Measurements from ENCODE around the gene PARP1.
A peak's percentile ranks its signal among the peaks of the same experiment; 100 is the strongest.

PARP1 gene

DNA sequence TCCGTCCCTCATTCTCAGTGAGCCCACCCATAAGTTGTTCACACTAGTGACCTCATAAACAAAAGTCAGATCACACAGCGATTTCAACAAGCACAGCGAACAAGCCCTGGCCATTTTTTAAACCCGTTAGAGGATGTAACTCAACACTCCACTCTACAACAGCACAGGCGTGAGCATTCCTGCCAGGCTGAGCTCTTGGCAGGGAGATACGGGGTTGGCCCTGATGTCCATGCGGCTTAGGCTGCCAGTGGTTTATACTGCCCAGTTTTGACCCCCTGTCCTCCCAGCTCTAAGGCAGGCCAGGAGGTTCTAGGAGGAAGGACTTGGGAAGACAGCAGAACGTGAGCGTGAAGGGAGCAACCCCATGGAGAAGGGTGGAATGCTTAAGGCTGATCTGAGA, 35.0 kb downstream of the PARP1 start:
- no peak for DNase-seq

GRCh38 chr1:226371866-226372490, 35.9 kb downstream of the PARP1 start:
- no peak for DNase-seq

- peak; percentile 55 for DNase-seq
These were observed 36.7 kb downstream of the PARP1 start for GRCh38 chr1:226371027-226371694.

GRCh38 chr1:226370144-226370923, 37.6 kb downstream of the PARP1 start:
- no peak for DNase-seq

- peak; percentile 47 for DNase-seq
These were observed 38.8 kb downstream of the PARP1 start for GRCh38 chr1:226369110-226369509.

- no peak for DNase-seq
These were observed 41.6 kb downstream of the PARP1 start for GRCh38 chr1:226366290-226366689.

- DNase-seq: peak; percentile 71
These were observed 42.1 kb downstream of the PARP1 start for GRCh38 chr1:226365831-226366231.

GRCh38 chr1:226364901-226365565, 42.9 kb downstream of the PARP1 start:
- no peak for DNase-seq

DNA sequence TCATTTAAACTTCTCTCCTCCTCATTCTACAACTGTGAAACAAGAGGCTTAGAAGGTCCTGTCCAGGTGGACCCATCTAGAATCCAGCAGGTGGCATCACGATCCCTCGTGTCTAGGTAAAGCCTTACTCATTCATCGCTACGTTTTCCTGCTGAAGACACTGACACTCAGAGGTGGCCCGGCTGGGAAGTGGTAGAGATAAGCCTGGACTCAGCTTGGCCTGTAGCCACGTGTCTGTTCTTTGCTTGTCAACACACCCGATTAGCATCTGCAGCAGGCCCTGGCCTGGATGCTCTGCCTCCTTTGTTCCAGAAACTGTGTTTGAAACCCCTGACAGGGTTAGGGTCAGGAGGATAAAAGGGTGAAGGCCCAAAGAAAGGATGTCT, 43.4 kb downstream of the PARP1 start:
- no peak for DNase-seq

GRCh38 chr1:226363801-226364513, 43.9 kb downstream of the PARP1 start:
- no peak for DNase-seq

- no peak for DNase-seq
These were observed 44.9 kb downstream of the PARP1 start for GRCh38 chr1:226362891-226363447.

GRCh38 chr1:226362361-226362760, 45.5 kb downstream of the PARP1 start:
- DNase-seq: no peak

DNA sequence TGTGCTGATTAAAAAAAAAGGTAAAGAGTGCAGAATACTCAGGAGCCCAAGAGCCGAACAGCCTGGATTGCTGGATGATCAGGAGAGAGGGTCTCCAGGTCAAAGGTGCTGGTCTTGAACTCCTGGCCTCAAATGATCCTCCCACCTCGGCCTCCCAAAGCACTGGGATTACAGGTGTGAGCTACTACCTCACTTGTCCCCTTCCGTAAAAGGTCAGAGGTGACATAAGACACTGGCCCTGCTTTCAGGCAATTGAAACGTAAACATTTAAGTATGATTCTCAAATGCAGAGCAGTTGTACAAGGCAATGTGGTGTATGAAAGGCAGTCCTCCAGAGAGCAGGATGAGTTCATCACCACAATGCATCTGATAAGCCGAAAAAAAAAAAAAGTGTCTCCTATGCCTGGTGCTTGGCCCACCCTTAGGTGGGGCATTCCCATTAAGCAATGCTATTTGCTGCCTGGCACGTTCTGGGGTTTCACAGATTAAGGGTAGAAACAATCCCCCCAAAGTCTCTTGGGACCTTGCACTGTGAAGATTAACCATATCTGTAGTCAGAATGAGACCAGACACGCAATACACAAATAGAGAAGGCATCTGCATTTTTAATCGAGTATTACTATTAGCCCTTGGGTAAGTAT, 47.7 kb downstream of the PARP1 start:
- DNase-seq: no peak

DNA sequence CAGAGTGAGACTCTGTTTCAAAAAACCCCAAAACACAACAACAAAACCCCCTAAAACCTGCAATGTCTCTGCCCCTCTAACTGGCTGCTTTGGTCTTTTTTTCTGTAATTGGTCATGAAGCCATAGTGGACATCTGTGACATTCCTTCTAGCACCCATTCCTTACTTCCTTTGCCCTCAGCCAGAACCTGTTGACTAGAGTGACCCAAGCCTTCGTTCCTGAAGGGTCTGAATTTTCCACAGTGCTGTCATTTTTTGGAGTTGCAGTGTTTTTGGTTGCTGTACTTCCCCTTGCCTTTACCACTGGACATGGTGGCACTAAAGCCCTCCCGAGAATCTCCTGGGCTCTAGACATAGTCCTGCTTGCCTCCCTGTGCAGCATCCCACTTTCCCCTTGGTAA, 50.5 kb downstream of the PARP1 start:
- no peak for DNase-seq

GRCh38 chr1:226355669-226356551, 52.0 kb downstream of the PARP1 start:
- DNase-seq: no peak

GRCh38 chr1:226355016-226355415, 52.9 kb downstream of the PARP1 start:
- DNase-seq: no peak

- DNase-seq: no peak
These were observed 54.0 kb downstream of the PARP1 start for GRCh38 chr1:226353698-226354525.

- no peak for DNase-seq
These were observed 56.2 kb downstream of the PARP1 start for GRCh38 chr1:226351709-226352108.

DNA sequence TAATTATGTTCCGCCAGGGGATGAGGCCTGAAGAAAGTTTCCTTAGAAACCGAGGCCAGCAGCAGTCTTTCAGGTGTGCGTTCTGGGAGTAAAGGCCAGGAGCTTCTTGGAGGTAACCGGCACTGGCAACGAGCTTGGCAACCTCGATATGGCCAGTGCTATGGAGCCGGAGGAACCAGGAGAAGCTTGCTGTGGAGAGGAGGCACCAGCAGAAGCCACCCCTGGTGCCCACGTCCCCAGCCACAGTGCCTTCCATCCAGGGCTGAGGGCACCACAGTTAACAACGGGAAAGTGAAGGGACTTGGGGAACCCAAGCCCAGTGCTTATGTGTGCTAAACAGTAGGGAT, 57.4 kb downstream of the PARP1 start:
- no peak for DNase-seq
